ENCODE data around the gene SETD9.

The SETD9 gene

GRCh38 chr5:56938858-56939257 lies 29.5 kb downstream of the SETD9 start:
- no peak for DNase-seq

- no peak for DNase-seq
Observed at GRCh38 chr5:56941981-56942380, 32.6 kb downstream of the SETD9 start.

GRCh38 chr5:56947052-56947451 lies 37.7 kb downstream of the SETD9 start:
- DNase-seq = no peak

GRCh38 chr5:56950626-56951125 lies 41.3 kb downstream of the SETD9 start:
- peak; percentile 70 for DNase-seq

GRCh38 chr5:56951126-56951945 lies 41.9 kb downstream of the SETD9 start:
- DNase-seq = peak; percentile 42

- DNase-seq = peak; percentile 84
Observed at GRCh38 chr5:56951946-56952691, 42.7 kb downstream of the SETD9 start, which contains the start of gene MIER3. MIER3 (minus strand) TSS chr5:56952123; CDS start chr5:56952102, 21 bp downstream.

- no peak for DNase-seq
Observed at GRCh38 chr5:56954262-56954661, 44.9 kb downstream of the SETD9 start.

GRCh38 chr5:56958595-56958994 lies 49.2 kb downstream of the SETD9 start:
- no peak for DNase-seq

- DNase-seq = no peak
Observed at GRCh38 chr5:56959326-56959725, 49.9 kb downstream of the SETD9 start.

GRCh38 chr5:56961746-56962145 lies 52.4 kb downstream of the SETD9 start:
- DNase-seq = no peak

- no peak for DNase-seq
Observed at GRCh38 chr5:56962286-56962685, 52.9 kb downstream of the SETD9 start.

GRCh38 chr5:56963246-56963645 lies 53.9 kb downstream of the SETD9 start:
- no peak for DNase-seq

GRCh38 chr5:56964173-56964572 lies 54.8 kb downstream of the SETD9 start:
- no peak for DNase-seq

Data from stimulated activated CD8-positive, alpha-beta memory T cell treated with anti-CD3 and anti-CD28 coated beads, Interleukin-4, amount 100 ng/mL, for 48 hours (primary cell).